Adrenal gland (tissue), 5 donors: Measurements from ENCODE around the gene AUTS2.

ENCODE experiments used
- POLR2A ChIP-seq, 2 donors: fragments of 450-650 bp; IDR thresholded peaks; one replicate each; pipeline ENCODE4 v1.6.1; 2017; ENCODE audit warnings: antibody characterized with exemption in 2 of 2, mild to moderate bottlenecking in 2 of 2, moderate library complexity in 1 of 2
- TF ChIP-seq, protein P1 (sequence below), 6 experiments: fragments of 450-650 bp in 4 of 6; fragments of 200-600 bp in 2 of 6; sonication (generic) in 1 of 6; IDR thresholded peaks; 1 replicate in 5 of 6; 2 replicates in 1 of 6; pipeline versions ENCODE4 v1.5.1 to v1.8.0; 2016 to 2021; ENCODE audit warnings: antibody characterized with exemption in 6 of 6, mild to moderate bottlenecking in 2 of 6, moderate library complexity in 1 of 6
- donor health status: DM: no; HTN: no; CAD: no.

DNA sequence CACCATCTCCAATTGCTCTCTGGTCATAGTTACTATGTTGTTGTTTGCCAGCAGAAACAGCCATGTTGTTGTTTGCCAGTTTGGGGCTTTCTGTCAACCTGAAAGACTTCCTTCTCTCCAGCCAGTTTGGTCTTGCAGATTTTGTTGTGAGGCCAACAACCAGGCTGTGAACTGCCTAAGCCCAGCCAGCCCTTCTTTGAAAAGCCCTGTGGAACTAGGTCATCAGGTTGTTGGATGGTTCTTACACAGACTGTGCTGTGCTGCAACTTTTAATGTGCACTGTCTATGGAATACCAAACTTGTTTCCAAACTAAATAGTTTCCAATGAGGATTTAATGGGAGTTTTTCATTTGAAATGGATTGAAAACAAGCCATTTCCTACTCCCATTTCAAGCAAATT lies 940.9 kb downstream of the AUTS2 start:
- TF ChIP-seq, protein P1, sequence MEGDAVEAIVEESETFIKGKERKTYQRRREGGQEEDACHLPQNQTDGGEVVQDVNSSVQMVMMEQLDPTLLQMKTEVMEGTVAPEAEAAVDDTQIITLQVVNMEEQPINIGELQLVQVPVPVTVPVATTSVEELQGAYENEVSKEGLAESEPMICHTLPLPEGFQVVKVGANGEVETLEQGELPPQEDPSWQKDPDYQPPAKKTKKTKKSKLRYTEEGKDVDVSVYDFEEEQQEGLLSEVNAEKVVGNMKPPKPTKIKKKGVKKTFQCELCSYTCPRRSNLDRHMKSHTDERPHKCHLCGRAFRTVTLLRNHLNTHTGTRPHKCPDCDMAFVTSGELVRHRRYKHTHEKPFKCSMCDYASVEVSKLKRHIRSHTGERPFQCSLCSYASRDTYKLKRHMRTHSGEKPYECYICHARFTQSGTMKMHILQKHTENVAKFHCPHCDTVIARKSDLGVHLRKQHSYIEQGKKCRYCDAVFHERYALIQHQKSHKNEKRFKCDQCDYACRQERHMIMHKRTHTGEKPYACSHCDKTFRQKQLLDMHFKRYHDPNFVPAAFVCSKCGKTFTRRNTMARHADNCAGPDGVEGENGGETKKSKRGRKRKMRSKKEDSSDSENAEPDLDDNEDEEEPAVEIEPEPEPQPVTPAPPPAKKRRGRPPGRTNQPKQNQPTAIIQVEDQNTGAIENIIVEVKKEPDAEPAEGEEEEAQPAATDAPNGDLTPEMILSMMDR (IDR thresholded peaks at IDR 0.05) = no peak
- no peak for TF ChIP-seq POLR2A (IDR thresholded peaks at IDR 0.05)
